Activated T-cell treated with anti-CD3 and anti-CD28 coated beads, Interleukin-2, amount 50 U/mL, for 48 hours (primary cell): ENCODE results near the gene GPRC5B.
A peak's percentile ranks its signal among the peaks of the same experiment; 100 is the strongest.

ENCODE experiments used
- DNase-seq, 2 experiments: peaks; one replicate each; pipeline ENCODE4 v3.0.0-alpha.2; 2020

The GPRC5B gene, protein sequence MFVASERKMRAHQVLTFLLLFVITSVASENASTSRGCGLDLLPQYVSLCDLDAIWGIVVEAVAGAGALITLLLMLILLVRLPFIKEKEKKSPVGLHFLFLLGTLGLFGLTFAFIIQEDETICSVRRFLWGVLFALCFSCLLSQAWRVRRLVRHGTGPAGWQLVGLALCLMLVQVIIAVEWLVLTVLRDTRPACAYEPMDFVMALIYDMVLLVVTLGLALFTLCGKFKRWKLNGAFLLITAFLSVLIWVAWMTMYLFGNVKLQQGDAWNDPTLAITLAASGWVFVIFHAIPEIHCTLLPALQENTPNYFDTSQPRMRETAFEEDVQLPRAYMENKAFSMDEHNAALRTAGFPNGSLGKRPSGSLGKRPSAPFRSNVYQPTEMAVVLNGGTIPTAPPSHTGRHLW

GRCh38 chr16:19884611-19885450, at the start of gene GPRC5B:
GPRC5B (minus strand) TSS chr16:19884848; CDS start chr16:19872845, 12,003 bp downstream.
- DNase-seq: peak; percentile 63

- DNase-seq: no peak
Observed at GRCh38 chr16:19933740-19934139, 49.1 kb upstream of the GPRC5B start.

GRCh38 chr16:19929062-19929511, 44.4 kb upstream of the GPRC5B start:
- no peak for DNase-seq

DNA sequence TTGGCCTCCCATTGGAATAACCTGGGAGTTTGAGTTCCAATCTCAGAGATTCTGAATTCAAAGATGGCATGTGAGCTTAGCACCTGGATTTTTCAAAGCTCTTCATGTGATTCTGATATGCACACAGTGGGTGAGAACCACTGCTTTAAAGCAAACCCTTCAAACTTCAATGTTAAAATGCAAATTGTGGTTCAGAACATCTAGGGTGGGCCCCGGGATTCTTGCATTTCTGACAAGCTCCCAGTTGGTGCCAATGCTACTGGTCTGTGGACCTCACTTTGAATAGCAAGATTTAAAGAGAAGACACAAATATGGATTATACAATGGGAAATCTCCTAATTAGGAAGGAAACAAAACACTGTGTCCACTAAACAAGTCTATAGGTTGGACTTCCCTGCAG, 43.8 kb upstream of the GPRC5B start:
- DNase-seq: no peak

DNA sequence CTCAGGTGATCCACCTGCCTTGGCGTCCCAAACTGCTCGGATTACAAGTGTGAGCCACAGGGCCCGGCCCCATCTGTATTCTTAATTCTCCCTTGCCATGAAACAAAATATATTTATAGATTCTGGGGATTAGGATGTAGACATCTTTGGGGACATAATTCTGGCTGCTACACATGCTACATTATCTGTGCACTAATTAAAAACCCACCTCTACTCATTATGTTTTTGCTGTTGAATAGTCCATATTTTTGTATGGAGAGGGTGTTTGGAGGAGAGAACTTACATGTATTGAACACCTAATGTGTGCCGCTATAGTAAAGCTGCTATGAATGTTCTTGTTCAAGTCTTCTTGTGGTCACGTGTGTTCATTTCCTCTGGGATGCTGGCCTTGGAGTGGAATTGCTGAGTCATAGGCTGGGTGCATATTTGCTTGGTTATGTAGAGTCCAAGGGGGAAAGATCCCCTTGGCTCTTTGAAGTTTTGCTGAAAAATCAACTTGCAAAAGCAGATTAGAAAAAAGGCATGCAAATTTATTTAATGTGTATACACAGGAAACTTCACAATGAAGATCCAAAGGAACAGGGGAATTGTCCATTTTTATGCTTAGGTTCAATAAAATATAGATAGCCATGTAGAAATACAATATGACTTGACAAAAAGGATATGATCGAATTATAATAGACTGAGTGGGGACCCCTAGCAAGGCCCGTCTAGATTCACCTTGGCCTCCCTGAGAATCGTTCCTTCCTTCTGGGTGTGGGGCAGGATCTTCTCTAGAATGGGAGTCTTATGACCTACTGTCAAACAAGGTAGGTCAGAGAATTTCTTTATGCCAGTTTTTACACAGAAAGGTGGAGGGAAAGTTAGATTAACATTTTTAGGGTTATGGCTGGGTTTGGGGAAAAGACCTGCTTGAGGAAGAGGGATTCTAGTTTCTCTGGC, 42.1 kb upstream of the GPRC5B start:
- DNase-seq: no peak

DNA sequence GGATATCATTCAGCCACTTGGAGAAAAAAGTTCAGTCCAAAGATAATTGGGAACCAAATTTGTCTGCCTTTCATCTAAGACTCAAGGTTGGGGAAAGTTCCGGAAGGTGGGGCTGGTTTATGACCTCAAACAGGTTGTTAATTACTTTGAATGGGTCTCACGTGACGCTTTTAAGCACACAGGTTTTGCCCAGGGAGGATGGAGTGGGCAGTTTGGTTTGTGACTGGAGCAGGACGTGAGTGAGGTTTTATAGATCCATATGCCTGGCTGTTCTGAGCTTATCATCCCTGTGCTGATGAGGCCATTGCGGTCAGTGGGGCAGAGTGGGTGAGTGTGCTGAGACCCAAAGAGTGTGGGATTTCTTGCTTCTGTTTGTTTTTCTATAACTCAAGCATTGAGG, 38.7 kb upstream of the GPRC5B start:
- DNase-seq: no peak

DNA sequence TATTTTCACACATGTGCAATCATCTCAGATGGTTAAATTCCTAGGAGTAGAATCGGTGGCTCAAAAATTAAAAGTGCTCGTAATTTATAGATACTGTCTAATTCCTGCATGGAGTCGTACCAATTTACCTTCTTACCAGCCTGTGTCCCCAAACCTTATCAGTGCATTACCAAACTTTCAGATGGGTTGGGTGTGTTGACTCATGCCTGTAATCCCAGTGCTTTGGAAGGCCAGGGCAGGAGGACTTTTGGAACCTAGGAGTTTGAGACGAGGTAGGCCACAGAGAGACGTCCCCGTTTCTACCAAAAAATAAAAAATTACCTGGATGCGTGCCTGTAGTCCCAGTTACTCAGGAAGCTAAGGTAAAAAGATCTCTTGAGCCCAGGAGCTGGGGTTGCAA, 34.5 kb upstream of the GPRC5B start:
- DNase-seq: no peak

- DNase-seq: no peak
Observed at GRCh38 chr16:19916064-19916463, 31.4 kb upstream of the GPRC5B start.

DNA sequence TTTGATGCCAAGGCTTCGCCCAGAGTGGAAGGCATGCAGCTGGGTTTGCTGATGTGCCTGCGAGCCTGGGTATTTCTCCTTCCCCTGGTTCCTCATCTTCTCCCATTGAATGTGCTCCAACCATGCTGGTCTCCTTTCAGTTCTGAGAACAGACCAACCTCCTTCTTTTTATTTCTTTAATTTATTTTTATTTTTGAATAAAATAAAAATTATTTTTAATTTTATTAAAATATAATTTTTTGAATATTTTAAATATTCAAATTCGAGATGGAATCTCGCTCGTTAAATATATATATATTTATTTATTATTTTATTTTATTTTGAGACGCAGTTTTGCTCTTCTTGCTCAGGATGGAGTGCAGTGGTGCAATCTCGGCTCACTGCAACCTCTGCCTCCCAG, 30.2 kb upstream of the GPRC5B start:
- no peak for DNase-seq

DNA sequence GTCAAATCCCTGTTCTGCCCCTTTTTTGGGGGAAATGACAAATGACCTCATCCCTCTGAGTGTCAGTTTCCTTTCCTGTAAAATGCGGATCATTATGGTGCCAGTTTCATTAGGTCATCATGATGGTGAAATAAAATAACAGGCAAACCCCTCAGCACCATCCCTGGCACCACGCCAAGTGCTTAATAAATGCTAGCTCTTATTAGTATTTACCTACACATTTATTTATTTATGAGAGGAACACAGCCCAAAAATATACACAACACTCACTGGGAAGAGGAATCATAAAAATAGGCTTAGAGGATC, 28.6 kb upstream of the GPRC5B start:
- DNase-seq: no peak

- DNase-seq: no peak
Observed at GRCh38 chr16:19912455-19913339, 28.0 kb upstream of the GPRC5B start.

DNA sequence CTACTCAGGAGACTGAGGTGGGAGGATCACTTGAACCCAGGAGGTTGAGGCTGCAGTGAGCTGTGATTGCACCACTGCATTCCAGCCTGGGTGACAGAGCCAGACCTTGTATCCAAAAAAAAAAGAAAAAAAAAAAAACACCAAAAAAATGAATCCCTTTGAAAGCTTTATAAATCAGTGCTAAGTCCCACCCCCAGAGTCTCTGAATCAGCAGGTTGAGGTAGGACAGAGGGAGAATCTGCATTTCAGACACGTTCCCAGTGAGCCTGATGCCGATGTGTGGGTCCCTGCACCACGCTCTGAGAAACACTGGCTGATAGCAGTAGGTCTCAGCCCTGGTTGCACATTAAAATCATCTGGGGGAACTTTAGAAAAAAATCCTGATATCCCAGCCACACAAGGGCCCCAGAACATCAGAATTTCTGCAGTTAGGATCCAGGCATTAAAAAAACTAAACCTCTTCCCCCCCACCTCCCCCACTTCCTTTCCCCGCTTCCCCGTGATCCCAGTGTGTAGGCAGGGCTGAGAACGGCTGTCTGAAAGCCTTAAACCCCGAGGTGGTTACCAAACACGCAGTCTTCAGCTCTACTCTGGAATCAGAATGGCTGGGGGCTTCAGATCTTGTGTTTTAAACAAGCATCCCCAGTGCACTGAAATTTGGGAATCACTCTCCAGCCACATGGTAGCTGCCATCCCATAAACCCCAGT, 27.3 kb upstream of the GPRC5B start:
- DNase-seq: no peak

- DNase-seq: no peak
Observed at GRCh38 chr16:19911204-19911603, 26.6 kb upstream of the GPRC5B start.

GRCh38 chr16:19909750-19910322, 25.2 kb upstream of the GPRC5B start:
- DNase-seq: no peak

- no peak for DNase-seq
Observed at GRCh38 chr16:19908921-19909320, 24.3 kb upstream of the GPRC5B start.

DNA sequence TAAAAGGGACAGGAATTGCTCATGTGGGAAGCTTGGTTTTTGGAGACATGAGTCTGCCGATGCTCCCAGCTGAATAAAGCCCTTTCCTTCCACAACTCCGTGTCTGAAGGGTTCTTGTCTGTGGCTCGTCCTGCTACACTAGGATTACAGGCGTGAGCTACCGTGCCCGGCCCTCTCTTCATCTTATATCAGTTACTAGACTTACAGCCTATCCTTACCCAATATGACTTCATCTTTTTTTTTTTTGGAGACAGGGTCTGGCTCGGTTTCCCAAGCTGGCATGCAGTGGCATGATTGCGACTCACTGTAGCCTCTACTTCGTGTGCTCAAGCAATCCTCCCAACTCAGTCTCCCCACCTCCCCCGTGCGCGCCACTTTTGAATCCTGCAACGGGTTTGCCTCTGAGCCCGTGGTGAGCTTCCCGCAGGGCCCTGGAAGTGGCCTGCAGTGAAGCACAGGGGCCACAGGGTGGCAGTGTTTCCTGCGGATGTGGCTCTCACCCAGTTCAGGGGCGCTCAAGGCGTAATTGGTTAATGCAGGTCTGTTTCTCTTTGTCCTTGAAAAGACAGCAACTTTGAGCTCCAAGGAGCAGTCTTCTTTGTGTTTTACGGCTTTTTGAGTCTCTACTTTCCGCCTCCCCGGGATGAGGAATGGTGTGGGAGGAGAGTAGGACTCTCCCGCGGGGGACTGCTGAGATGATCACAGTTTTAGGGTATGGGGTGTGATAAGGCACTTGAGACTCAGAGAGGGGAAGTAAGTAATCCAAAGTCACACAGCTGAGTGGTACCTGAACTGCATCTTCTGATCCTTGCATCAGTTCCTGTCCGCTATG, 22.7 kb upstream of the GPRC5B start:
- peak; percentile 81 to 84 for DNase-seq

DNA sequence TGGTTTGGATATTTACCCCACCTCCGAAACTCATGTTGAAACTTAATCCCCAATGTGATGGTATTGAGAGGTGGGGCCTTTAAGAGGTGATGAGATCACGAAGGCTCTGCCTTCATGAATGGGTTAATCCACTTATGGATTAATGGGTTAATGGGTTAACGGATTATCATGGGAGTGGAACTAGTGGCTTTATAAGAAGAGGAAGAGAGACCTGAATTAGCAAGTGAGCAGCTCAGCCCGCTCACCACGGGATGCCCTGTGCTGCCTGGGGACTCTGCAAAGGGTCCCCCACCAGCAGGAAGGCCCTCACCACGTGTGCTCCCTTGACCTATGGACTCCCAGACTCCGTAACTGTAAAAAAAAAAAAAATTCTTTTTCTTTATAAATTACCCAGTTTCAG, 16.5 kb upstream of the GPRC5B start:
- DNase-seq: no peak

- no peak for DNase-seq
Observed at GRCh38 chr16:19899605-19899955, 14.9 kb upstream of the GPRC5B start.

DNA sequence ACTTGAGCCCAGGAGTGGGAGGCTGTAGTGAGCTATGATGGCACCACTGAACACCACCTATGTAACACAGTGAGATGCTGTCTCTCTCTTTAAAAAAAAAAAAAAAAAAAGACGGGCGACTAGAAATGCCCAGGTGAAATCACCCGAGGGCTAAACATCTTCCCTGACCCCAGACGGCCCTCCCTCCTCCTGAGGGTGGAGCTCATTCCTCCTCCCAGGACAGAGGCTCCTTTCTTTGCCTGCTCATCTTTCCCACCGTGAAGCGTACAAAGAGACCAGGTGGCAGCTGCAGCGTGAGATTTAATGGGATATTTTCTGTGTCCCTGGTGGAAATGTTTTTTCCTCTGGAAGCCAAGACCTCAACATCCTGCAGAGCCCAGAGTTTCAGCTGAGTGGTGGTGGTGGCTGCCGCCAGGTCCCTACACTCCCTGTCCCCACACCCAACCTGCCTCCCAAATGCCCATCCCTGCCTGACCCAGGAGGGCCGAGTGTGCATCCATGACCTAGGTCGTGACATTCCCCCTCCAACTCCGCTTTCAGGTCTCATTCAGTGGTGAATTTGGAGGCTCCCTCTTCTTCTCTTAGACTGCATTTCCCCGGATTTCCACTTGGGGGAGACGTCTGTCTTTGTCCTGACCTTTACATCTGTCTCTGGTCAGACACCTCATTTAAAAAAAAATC, 14.4 kb upstream of the GPRC5B start:
- DNase-seq: peak; percentile 44 to 53

DNA sequence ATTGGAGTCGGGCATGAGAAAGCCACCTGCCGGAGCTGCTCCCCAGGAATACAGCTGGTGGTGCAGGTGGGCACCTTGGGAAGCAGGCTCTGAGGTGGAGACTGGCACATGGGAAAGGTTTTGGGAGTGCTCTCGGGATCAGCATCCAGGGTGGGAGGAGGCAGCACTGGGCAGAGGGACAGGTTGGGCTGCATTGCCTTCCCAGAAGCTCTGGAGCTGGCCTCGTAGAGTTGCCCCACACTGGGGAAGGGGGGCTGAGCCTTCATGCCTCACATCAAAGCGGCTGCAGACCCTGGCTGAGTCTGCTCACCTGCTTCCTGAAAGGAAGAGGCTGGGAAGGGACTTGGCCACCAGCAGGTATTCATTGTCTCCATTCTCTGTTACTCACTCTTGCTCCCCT, 13.5 kb upstream of the GPRC5B start:
- DNase-seq: no peak
